GM21447 (cell line): ENCODE results near the gene RERE.
"Not testable (repeated sequence)": the region's sequence is repeated elsewhere in the genome, so short reads cannot be mapped to it uniquely, and the experiment has no call there.

Experiments
- ATAC-seq: cut with Tn5 transposase; IDR thresholded peaks from one replicate; pipeline ENCODE4 v1.9.1; 2021; ENCODE audit not compliant: unreplicated experiment

Gene RERE

DNA sequence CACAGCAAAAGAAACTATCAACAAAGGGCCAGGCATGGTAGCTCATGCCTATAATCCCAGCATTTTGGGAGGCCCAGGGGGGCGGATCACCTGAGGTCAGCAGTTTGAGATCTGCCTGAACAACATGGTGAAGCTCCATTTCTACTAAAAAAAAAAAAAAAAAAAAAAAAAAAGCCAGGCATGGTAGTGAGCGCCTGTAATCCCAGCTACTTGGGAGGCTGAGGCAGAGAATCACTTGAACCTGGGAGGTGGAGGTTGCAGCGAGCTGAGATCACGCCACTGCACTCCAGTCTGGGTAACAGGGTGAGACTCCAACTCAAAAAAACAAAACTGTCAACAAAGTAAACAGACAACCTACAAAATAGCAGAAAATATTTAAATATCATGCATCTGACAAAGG lies 122.0 kb downstream of the RERE start:
- ATAC-seq: not testable (repeated sequence)

DNA sequence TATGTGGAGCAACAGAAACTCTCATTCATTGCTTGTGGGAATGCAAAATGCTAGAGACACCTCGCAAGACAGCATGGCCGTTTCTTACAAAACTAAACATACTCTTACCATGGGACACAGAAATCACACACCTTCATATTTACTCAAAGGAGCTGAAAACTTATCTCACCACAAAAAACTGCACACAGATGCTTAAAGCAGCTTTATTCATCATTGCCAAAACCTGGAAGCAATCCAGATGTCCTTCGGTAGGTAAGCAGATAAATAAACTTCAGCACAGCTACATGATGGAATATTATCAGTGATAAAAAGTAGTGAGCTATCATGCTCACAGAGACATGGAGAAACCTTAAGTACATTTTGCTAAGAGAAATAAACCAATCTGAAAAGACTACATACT lies 124.3 kb downstream of the RERE start:
- ATAC-seq: no peak

DNA sequence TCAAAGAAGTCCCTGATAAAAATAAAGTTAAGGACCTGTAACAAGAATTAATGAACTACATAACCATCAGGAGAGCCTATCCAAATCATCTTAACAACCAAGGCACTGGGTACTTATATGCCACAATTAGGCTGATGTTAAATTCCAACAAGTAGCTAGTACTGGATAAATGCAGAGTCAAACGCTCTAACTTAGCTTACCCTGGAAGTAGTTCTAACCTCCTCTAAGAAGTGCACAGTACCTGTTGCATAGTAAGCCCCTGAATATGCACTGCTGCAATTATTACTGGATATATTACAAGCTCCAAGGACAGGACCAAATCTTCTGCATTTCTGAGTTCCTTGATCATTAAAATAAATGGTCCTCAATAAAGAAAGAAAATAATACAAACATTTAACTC lies 125.8 kb downstream of the RERE start:
- ATAC-seq: no peak

DNA sequence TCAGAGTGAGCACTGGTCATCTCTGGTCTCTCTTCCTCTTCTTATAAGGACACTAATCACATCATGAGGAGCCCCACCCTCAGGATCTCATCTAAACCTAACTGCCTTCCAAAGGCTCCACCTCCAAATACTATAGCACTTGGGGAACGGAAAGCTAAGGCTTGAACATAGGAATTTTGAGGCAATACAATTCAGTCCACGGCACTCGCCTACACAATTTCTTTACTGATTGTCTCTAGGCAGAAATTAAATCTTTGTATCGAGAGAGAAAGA lies 127.3 kb downstream of the RERE start:
- ATAC-seq: no peak

DNA sequence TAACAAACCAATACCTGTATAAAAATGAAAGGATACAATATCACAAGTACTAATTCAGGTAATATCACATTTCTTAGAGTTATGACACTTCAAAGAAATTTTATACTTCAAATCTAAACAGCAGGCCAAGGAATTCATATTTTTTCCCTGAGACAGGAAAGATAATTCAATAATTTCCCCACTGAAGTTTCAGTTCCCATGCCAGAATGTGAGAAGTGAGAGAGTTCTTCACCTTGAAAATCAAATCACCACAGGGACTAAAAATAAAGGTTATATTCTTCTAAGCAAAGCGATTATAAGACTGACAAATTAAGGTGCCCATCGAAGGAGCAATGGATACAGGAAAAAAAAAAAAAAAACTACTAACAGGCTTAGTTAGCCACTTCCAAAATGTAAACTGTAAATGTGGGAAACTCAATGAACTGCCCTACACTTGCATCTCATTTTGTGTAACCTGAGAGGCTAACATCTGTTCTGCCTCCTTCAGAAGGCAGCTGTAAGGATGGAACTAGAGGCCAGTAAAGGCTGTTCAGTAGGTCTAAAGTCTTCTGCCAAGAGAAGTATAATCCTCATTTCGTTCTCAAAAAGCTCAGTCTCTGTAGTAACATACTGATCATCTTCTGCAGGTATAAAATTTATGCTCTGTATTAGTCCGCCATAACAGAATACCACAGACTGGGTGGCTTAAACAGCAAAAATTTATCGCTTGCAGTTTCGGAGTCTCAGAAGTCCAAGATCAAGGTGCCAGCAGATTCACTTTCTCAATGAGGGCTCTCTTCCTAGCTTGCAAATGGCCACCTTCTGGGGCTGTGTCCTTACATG lies 127.8 kb downstream of the RERE start:
- no peak for ATAC-seq

DNA sequence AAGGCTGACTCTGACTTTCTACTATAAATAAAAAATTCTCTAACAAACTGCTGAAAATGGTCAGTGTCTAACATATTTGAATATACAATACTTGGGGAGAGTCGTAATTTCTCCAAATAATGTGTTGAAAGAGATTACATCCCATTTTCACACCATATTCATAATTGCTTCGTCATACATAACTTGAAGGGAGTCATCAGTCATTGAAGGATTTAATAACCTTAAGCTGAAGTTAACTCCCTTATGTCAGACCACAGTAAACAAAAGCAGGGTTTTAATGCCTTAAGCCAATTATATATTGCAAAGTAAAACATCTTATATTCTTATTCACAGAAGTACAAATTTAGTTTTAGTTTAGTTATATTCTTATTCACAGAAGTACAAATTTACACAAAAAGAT lies 129.9 kb downstream of the RERE start:
- no peak for ATAC-seq

DNA sequence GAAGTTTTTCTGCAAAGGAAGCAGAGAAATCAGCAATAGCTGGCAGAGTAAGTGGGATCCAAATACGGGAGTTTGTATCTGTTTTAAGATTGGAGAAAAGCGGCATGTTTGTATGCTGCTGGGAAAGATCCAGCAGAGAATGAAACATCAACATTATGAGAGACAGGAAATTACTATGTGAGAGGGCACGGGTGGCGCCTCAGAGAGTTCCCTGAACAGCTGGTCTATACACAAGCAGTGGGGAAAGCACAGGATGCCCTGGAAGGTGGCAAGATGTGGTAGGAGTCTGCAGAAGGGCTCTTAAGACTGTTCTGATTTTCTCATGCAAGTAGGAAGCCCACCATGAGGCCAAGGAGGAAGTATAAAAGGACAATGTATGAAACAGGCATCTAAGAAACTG lies 130.4 kb downstream of the RERE start:
- ATAC-seq: peak; percentile 59

DNA sequence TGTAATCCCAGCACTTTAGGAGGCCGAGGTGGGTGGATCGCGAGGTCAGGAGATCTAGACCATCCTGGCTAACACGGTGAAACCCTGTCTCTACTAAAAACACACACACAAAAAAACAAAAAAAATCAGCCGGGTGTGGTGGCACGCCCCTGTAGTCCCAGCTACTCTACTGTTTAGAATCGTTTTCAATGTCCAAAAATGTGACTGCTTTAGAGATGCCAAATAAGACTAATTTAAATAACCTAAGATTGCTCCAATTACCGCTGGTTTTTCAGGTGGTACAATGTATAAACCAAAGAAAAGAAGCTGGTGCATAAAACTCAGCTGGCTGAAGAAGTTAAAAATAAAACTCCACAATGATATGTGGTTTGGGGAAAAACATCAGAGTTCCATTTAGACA lies 132.0 kb downstream of the RERE start:
- ATAC-seq: no peak

DNA sequence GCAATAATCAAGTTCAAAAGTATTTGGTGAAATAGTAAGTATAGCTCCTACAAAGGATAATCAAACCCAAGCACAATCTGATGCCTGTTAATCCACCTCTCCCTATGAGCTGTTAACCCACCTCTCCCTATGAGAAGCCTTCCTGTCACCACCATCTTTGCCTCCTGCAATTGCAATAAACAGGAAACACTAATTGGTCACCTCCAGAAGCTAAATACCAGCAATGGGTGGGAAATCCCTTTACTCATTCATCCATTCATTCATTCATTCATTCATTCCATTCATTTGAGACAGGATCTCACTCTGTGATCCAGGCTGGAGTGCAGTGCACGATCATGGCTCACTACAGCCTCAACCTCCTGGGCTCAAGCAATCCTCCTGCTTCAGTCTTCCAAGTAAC lies 132.8 kb downstream of the RERE start:
- no peak for ATAC-seq

DNA sequence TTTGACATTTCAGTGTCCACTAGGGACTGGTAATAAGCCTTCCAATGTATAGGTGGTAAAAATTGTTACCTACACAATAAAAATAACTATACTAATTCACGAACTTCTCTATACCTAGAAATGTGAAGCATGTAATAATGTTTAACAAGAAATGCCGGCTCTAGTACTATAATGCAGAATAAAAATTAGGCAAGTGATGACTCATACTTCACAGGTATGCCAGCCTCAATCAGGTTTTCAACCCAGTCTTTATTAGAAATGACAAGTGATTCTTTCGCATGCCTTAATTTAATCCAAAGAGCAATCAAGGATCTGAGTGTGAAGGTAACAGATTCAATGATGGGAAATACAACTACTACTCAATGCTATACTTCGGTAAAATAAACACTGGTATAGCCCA lies 134.9 kb downstream of the RERE start:
- ATAC-seq: no peak

DNA sequence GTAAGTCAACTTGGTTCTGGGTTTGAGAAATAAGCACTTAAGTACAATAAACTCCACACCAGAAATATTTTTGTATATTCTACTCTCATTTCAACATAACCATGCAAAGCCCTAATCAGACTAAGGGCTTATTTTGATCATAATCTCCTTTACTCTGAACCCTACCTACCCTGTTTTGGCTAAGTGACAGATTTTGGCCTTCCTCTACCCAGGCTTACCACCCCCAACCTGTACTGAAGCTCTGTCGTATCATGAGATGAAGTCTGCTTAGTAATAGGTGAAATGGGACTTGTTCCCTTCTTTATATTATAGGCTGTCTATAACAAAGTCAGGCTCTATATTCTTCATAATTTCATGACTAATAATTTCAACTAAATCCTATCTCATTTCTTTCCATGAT lies 135.5 kb downstream of the RERE start:
- no peak for ATAC-seq

DNA sequence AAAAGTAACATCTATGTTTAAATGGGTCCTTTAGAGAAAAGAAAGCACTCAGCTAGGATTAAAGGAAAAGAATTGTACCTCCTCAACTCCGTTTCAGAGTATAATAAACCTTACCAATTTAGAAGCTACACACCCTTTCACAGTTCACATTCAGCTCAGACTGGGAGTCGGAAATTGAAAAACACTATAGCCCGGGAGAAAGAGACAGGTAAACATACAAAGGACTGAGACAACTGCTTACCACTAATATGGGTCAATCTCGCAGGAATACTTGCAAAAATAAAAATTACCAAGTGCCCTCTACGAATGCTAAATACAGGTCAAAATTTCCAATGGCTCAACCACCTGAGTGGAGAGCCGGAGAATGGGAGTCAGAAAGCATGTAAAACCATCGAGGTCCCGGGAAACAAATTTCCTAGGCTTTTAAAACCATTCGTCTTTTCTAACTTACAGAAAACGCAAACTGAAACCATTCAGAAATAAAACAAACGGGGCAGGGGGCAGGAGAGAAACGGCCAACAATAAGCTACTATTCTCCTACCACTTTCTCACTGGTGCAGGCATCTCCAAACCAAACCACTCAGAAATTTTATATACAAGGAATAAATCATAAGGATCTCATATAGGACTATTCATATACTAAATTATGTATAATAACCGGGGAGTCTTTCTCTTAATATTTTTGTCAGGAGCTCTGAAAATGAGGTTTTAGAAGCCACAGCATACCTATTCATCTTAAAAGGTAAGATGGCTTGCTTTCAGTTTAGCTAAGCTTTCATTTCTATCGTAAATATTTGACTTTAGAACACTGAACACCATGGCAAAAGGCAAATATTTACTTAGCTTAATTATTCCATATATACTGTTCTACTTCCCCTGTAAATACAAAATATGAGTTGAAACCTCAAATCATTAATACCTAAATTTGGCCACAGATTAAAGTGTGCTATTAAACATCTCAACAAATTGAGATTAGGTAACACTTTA lies 136.5 kb downstream of the RERE start:
- ATAC-seq: no peak

DNA sequence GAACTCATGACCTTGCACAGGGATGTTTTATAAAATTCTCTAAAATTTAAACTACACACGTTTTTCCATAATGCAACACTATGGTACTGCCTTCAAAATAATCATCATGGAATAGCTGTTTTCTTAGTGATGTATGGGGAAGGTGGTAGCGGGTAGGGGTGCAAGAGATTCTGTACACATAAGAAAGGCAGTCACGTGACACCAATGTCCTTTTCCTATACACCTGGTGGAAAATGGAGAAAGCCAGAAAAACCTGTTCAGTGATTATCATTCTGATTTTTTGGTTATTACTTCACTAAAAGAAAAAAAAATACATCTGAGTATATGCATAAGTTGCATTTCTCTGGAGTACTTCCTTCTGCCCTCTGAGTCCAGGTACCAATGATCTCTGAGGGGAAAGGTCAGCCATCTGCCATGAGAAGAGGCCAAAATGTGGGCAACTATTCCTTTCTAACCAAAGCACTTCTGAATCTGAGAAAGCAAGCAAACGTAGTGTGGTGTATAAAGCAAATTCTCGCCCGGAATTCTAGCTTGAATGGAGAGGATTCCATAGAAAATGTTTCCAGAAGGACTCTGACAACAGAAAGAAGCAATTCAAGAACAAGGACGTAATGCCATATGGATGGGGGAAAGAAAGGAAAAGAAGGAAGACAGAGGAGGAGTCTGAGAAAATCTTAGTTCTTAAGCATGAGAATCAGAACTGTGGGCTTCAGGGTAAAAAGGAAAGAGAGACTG lies 137.3 kb downstream of the RERE start:
- no peak for ATAC-seq

DNA sequence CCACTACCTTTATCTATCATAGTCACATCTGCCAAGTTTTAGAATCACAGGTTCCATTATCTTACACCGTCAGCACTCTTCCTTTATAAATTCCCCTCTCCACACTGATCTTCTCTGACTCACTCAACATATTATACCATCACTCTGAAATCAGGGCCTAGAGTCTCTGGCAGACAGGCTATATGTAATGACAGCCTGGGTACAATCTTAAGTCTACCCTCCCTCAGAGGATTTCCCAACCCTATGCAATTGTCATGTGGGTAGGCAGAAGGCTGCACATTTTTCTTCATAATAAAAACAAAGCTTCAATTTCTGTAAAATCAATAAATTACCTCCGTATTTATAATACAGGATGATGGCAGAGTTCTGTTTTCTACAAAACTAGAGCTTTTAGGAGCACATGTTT lies 138.0 kb downstream of the RERE start:
- ATAC-seq: no peak

DNA sequence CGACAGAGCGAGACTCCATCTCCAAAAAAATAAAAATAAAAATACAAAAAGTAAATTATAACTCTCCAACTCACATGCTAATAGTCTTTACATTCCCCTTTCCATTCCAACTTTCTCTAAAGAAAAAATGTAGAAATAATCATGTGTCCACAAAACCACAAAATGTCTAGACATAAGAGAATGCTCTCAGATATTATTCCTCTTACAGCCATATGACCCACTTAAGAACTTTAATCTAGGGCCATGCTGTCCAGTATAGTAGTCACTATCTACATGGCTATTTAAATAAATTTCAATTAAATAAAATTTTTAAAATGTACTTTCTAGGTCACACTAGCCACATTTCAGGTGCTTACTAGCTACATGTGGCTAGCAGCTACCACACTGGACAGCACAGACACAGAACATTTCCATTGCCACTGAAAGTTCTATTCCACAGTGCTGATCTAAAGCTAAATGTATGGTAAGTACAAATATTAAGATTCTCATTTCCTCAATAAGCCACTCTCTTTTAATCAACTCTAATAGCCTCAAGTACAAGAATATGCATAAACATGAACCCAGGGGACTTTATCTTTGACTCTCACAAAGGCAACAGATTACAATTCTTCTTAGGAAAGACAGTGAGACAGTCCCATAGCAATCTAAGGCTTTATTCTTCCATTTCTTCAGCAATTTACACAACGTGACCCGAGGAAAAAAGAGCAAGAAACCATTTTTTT lies 138.6 kb downstream of the RERE start:
- ATAC-seq: no peak

DNA sequence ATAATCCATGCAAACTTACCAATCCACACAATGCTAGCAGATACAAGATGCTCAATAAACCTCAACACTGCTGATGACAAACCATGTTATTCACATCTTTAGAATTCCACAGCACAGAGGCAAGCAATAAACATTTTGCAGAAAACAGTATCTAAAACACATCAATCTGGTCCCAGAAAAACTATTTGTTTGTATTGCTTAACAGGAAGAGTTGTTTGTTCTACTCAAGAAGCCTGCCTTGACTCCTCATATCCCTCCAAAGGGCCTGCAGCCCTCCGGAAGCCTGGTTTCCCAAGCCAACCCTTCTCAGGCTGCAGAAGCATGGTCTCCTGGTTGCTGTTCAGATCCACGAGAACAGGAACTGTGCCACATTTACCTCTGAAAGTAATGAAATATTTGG lies 139.7 kb downstream of the RERE start:
- ATAC-seq: no peak

DNA sequence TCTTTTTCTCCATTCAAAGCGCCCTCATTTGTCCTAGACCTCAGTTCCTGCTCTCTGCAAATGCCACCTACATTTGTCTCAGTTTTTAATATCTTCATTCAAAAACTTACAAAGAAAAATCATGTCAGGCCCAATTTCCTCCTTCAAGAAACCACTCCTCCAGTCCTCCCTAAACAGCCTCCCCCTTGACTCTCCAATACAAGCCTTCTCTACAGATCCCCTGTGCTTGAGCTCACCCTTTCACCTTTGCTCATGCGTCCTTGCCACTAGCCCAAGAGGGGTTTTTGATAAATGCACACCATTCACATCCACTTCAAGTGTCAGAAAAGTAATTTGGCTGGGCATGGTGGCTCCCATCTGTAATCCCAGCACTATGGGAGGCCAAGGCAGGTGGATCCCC lies 140.6 kb downstream of the RERE start:
- ATAC-seq: no peak

DNA sequence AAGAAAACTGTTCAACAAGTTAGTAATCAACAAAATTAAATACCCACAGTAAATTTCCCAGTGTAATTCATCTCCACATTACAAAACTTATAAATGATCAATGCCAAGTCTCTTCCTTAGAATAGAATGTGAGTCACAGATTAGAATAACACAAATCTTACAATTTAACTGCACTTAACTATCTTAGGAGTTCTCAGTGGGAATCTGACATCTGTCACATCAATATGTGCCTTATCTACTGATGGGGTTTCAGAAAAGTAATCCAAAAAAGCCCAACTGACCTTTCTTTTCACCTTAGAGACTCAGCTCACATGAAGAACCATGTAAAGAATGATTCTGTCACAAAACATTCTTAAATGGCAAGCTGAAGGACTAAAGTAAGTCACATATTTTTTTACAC lies 141.4 kb downstream of the RERE start:
- ATAC-seq: no peak

DNA sequence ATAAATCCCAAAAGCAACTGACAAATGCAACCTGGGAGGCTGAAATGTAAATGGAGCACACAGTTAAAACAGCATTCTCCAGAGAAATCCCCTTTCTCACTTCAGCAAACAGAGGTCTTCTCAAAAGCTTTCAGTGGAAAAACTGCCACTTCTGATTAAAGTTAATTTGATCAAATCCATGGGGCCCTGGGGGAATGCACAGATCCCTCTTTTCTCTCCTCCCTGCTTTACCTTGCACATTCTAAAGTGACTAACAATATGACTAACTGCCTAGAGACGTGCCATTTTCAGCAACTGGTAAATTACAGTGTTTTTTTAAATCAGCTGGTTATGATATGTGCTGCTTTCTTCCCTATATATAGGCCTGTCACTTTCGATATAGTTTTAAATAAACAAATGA lies 142.5 kb downstream of the RERE start:
- ATAC-seq: no peak

DNA sequence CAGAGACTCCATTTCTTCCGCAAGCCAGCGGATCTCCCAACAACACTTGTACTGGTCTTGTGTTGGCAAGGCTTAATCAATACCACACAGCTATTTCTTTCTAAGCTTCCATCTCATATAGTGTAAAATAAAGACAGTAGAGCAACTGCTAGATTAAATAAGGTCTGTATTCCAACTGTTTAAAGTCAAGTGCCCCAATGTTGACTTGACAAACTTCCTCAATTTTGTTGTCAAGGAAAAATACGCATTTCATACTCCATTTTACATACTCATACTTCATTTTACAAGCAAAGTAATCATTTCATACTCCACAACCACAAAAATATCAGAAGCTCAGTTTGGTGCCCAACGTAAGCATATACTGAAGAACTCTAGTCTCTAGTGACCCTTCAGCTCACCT lies 143.0 kb downstream of the RERE start:
- no peak for ATAC-seq

DNA sequence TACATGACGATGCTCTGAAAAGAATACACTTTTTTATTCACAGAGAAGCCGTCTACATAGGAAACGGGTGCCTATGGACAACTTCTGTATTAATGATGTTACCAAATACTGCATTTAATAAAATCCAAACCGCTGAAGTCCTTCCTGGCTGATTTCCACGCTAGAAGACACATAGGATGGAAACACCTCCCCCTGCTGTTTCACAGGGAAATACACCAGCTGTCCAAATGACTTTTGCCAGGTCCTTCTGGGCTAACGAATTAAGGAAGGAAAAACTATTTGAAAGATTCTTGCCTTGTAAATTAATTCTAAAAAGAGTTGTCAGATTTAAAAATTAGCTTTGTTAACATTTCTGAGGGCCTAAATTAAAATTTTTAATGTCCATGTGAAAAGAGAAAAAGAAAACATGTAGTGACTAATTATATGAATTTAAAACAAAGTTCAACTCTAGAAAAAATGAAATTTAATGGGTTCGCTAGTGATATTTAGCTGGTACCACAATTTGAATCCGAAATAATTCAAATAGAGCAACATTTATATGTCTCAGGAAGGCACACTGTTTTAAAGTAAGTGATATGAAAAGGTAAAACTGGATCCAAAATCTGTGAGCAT lies 146.0 kb downstream of the RERE start:
- ATAC-seq: no peak
